SJSA1 (cell line): ENCODE measurements around the gene OSM. TPM values are rescaled to one million over a fixed set of nuclear protein-coding genes. Genes with fewer than 3 reads are reported as not detected.
A peak's percentile ranks its signal among the peaks of the same experiment; 100 is the strongest.

ENCODE experiments used
- DNase-seq, 2 experiments: peaks; one replicate each; pipeline ENCODE4 v3.0.0-alpha.2; 2015 to 2020; ENCODE audit warnings: low spot score in 2 of 2, low read depth in 1 of 2
- H3K27ac ChIP-seq: fragments of 250-450 bp; sonication (Bioruptor Pico); 2 replicates; pipeline ENCODE4 v1.5.1; 2020; ENCODE audit warnings: mild to moderate bottlenecking, moderate library complexity
- H3K27me3 ChIP-seq: fragments of 250-450 bp; sonication (Bioruptor Pico); replicated peaks from 2 replicates; pipeline ENCODE4 v1.5.1; 2020; ENCODE audit warnings: mild to moderate bottlenecking, moderate library complexity
- H3K36me3 ChIP-seq: fragments of 250-450 bp; sonication (Bioruptor Pico); 2 replicates; pipeline ENCODE4 v1.5.1; 2020; ENCODE audit warnings: mild to moderate bottlenecking
- H3K4me1 ChIP-seq: fragments of 250-450 bp; sonication (Bioruptor Pico); replicated peaks from 2 replicates; pipeline ENCODE4 v1.6.1; 2021; ENCODE audit warnings: mild to moderate bottlenecking
- H3K4me3 ChIP-seq: fragments of 250-450 bp; sonication (Bioruptor Pico); 2 replicates; pipeline ENCODE4 v1.5.1; 2020; ENCODE audit warnings: mild to moderate bottlenecking
- H3K9me3 ChIP-seq: fragments of 250-450 bp; sonication (Bioruptor Pico); replicated peaks from 2 replicates; pipeline ENCODE4 v1.5.1; 2020; ENCODE audit warnings: mild to moderate bottlenecking
- total RNA-seq: library from RNA; depleted of rRNA; stranded (reverse); fragments of >200 nt; shearing (Covaris generic); gene quantifications from 2 replicates; pipeline ENCODE4 v1.2.3, GENCODE V29; 2014

OSM gene
- total RNA-seq, 1 experiment from 2014 or later = not detected

DNA sequence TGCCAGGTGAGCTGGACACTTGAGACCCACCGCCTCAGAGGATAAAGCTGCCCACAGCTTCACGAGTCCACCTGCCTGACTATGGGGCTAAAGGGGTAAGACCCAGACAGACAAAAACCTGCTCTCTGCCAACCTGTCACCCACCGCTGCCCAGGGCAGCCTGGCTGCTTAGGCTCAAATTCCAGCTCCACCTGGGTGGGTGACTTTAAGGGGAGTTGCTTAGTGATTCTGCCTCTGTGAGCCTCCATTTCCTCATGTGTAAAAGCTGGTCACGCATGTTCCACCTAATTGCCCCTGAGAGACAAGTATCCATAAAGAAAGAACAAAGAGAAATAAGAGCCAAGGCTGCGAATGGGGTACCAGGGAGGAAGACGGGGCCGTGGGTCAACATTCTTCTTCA, 26.4 kb upstream of the OSM start:
- H3K9me3 ChIP-seq = no peaks in the 10 kb centered on the region
- H3K4me1 ChIP-seq = peaks cover 30% of the 10 kb centered on the region
- no peak overlapping the region for H3K4me3 ChIP-seq
- no peak for DNase-seq
- no peaks in the 10 kb centered on the region for H3K27me3 ChIP-seq
- H3K36me3 ChIP-seq = peaks cover 60% of the 10 kb centered on the region
- no peak overlapping the region for H3K27ac ChIP-seq

DNA sequence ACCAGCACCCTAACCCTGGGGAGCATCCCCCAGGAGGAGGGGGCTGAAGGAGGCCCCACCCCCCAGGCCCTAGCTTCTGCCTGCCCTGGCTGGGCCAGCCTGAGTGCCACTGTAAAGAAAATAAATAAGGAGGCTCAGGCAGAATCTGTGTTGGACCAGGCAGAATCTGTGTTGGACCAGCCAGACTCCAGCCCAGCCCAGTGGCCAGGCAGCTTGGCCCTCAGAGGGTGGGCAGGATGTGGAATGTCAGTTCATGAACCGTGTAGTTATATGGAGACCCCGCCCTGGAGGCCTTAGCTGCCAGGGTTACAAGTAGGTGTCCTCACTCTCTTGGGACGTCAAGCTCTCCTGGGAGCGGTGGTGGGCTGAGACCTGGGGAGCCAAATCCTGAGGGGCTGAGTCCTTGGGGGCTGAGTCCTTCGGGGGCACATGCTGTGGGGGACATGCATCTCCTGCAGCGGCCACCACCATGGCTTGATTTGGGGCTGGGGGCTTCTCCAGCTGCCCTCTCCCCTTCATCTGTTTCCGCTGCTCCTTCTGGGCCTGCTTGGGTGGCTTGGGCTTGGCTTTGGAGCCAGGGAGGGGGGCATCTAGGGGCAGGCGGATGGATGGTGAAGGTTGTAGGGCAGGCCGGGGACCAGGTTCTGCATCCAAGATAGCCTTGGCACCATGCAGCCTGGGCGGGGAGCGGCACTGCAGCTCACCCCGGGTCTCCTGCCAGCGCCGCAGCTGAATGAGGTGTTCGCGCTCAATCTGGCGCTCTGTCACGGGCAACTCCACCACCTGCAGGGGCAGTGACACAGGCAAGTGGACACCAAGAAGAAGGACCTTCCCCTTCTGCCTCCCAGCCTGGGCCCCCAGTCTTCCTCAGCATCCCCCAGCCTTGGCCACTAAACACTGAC, 25.7 kb upstream of the OSM start:
- DNase-seq = no peak
- no peaks in the 10 kb centered on the region for H3K27me3 ChIP-seq
- no peak overlapping the region for H3K27ac ChIP-seq
- H3K4me1 ChIP-seq = peaks cover 34% of the 10 kb centered on the region
- peaks cover 53% of the 10 kb centered on the region for H3K36me3 ChIP-seq
- H3K9me3 ChIP-seq = no peaks in the 10 kb centered on the region
- no peak overlapping the region for H3K4me3 ChIP-seq

DNA sequence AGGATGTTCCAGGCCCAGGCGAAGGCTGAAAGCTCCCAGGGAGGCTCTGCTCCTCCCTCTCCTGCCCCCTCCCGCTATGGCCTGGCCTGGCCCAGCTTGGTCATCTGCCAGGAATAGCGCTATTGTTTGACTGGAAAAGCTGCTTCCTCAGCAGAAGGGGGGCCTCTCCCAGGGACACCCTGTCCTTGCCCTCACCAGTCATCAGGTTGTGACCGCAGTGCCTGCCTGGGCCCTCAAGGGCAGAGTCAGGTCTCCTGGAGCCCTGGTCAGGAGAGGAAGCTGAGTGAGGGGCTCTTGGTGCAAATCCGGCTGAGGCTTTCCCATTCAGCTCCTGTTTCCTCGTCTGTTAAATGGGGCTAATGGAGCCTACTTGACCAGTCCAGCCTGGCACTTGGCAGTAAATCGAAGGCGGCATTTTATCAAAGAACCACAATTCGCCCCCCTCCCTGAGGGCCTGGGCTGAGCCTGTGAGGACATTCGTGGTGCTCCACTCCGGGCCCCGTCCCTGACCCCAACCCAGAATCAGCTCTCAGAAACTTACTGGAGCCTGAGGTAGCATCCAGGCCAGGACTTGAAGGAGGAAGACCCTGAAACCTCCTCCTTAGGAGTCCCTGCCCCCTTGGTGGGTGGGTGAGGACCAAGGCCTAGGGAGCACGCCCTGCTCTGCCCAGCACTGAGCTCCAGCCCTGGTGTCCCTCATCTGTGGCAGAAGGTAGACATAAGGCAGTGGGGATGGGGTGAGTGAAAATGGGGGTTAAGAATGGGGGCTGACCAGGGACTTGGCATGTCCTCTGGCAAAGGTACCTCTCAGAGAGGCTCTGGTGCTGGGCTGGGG, 24.6 kb upstream of the OSM start:
- H3K9me3 ChIP-seq = no peaks in the 10 kb centered on the region
- H3K4me1 ChIP-seq = peaks cover 34% of the 10 kb centered on the region
- H3K27ac ChIP-seq = peak overlapping the region; percentile 32; the same call in 1 of the 2 replicates
- H3K36me3 ChIP-seq = peaks cover 47% of the 10 kb centered on the region
- no peaks in the 10 kb centered on the region for H3K27me3 ChIP-seq
- peak; percentile 93 to 95 for DNase-seq
- H3K4me3 ChIP-seq = no peak overlapping the region

DNA sequence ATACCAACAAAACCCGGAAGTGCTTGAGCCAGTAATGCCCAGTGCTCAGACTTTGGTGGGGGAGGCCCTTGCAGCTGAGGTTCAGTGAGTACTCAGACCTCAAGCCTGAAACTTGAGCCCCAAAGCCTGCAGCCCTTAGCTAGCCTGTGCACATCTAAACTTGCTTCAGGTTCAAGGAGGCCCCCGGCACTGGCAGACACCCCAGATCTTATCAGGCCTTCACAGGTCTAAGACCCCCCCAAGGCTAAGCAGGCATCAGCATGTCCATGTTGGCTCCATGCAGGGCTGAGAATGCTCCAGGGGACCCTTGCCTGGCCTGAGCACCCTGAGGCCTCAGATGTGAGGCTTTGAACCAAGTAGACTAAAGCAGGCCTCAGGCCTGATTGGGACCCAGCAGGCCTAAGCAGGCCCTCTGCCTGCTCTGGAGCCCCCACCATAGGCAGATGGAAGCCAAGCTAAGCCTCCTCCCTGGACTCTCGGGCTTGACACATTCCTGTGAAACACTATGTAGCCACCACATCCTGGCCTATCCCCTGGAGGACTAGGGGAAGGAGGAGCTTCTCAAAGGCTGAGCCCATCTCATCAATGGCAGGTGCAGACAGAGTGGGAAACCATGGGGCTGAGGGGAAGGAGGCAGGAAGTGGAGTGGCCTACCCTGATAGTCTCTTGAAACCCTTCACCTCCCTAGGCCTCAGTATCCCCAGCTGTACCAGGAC, 23.8 kb upstream of the OSM start:
- DNase-seq = peak; percentile 18 to 68
- peaks cover 34% of the 10 kb centered on the region for H3K4me1 ChIP-seq
- H3K9me3 ChIP-seq = no peaks in the 10 kb centered on the region
- peak overlapping the region; percentile 2; the same call in 1 of the 2 replicates for H3K27ac ChIP-seq
- H3K27me3 ChIP-seq = no peaks in the 10 kb centered on the region
- H3K36me3 ChIP-seq = peaks cover 40% of the 10 kb centered on the region
- H3K4me3 ChIP-seq = no peak overlapping the region

DNA sequence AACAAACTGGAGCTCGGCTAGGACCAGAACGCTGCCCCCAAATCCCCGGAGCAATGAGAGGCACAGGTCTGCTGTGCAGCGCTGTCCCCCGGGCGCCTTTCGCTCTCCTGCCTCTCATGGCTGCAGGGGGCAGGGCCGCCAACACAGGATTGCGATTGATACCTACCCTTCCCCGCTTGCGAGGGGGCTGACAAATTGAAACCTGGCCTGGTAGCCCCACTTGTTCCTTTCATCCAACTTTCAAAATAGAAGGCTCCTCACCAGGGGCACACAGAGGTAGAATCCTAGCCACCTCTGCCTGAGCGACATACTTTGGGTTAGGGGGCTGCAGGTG, 23.3 kb upstream of the OSM start:
- Histone ChIP-seq H3K4me3 (peak overlapping the region; percentile 71), H3K9me3 (no peaks in the 10 kb centered on the region), H3K27me3 (no peaks in the 10 kb centered on the region), H3K36me3 (peaks cover 34% of the 10 kb centered on the region), H3K27ac (no peak overlapping the region), H3K4me1 (peaks cover 34% of the 10 kb centered on the region)
- no peak for DNase-seq

DNA sequence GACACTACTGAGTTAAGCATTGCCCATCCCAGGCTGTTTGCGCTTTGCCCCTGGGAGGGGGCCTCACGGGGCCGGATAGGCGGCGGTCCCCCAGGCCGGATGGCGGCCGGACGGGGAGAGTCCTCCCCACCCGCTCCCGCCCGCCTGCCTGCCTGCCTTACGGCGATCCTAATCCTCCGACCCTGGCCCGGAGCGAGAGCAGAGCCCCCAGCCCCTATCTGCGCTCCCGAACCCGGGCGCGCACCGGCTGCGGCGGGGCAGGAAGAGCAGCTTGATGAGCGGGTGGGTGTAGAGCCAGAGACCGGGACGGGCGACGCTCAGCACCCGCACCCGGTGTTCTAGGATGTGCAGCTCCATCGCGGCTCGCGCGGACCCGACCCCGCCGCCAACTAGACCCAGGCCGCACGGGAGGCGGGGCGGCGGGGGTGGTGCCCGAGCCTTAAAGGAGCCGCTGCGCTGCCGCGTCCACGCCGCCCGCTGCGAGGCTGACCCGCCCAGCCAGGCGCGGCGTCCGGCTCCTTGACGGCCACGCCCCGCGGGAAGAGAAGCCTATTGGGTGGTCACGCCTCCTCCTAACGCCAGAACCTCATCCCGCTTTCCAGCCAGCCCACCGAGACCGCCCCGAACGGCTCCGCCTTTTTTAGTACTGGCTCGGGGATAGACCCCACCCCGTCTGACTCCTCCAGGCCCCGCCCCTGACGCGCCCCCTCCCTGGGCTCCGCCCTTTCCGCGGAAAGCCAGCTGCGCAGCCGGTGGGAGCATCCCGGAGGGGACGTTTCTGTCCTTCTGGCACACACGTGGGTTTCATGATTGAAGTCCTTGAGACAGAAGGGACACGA, 22.7 kb upstream of the OSM start, which contains the start of gene CASTOR1:
Gene CASTOR1, minus strand, starts transcription at position 365 of the 839 bp plus-strand sequence. Its CDS starts 8 bp downstream, at position 357.
- H3K27me3 ChIP-seq = no peaks in the 10 kb centered on the region
- peaks cover 33% of the 10 kb centered on the region for H3K36me3 ChIP-seq
- H3K9me3 ChIP-seq = no peaks in the 10 kb centered on the region
- DNase-seq = peak; percentile 92 to 98
- peak within 1 kb of the TSS; percentile 71 for H3K4me3 ChIP-seq
- peaks cover 34% of the 10 kb centered on the region for H3K4me1 ChIP-seq
- no peak within 1 kb of the TSS; the same call in 1 of the 2 replicates for H3K27ac ChIP-seq

DNA sequence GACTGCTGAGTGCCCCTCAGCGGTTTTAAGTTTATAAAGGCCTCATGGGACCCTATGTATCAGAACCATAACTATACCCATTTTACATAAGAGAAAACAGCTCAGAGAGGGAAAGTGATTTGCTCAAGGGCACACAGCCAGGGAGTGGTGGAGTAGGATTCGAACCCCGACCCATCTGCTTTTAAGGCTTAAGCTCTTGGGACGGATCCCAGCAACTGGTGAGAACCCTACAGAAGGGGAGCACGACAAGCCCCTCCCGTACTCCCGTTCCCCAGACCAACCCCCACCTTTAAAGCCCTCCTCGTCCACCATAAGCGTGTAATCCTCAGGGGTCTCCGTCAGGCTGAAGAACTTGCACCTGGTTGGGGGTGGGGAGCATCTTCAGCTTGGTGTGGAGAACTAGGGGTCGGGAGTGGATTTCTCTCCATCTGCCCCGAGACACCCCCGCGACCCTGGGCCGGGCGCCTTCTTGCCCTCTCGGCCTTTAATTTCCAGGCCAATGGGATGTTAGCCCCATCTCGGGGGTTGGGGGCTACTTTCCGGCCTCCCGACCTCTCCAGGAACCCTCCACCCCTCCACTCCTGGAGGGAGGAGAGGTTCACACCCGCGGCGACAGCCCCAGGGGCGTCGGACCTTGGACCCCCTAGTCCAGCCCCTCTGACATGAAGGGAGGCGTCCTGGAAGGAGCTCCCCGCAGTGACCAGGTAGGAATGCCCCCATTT, 21.9 kb upstream of the OSM start:
- H3K27ac ChIP-seq = no peak overlapping the region

DNA sequence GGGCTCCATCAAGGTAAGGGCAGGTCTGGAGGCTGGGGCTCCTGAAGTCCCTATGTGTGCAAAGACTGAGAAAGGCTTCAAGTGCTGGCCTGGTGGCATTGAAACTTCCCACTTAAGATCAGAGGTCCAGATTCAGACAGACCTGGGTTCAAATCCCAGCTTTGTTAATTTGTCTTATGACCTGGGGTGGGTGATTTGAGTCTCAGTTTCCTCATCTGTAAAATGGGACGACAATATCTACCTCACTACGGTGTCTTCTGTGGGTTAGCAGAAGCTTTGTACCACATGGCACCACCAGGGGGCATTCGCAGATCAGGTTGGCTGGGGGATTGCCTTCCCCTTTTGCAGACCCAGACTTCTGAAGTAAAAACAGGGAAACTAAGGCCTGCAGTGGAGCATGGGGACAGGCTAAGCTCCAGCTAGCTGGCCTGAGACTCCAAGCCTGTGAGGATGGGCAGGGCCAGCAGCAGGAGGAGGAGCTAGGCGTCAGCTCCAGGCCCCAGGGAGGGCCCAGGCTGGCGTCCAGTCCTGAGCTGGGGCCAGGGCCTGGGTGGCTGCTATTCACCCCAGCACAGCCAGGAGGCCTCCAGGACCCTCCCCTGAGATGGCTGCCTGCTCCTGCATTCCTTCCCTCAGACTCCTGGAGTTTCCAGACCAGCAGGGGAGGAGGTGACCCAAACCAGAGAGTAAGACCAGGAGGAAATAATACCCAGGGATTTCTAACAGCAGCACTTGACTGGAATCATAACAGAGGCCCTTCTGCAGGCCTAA, 21.2 kb upstream of the OSM start:
- Histone ChIP-seq H3K9me3 (no peaks in the 10 kb centered on the region), H3K27ac (no peak overlapping the region), H3K36me3 (peaks cover 20% of the 10 kb centered on the region), H3K4me1 (peaks cover 34% of the 10 kb centered on the region), H3K4me3 (no peak overlapping the region), H3K27me3 (no peaks in the 10 kb centered on the region)
- DNase-seq = peak; percentile 91 to 92

More for the DNA sequence above, 21.9 kb upstream of the OSM start:
- Histone ChIP-seq H3K4me3 (peak overlapping the region; percentile 71), H3K27me3 (no peaks in the 10 kb centered on the region), H3K36me3 (peaks cover 27% of the 10 kb centered on the region), H3K9me3 (no peaks in the 10 kb centered on the region), H3K4me1 (peaks cover 34% of the 10 kb centered on the region)
- no peak for DNase-seq

DNA sequence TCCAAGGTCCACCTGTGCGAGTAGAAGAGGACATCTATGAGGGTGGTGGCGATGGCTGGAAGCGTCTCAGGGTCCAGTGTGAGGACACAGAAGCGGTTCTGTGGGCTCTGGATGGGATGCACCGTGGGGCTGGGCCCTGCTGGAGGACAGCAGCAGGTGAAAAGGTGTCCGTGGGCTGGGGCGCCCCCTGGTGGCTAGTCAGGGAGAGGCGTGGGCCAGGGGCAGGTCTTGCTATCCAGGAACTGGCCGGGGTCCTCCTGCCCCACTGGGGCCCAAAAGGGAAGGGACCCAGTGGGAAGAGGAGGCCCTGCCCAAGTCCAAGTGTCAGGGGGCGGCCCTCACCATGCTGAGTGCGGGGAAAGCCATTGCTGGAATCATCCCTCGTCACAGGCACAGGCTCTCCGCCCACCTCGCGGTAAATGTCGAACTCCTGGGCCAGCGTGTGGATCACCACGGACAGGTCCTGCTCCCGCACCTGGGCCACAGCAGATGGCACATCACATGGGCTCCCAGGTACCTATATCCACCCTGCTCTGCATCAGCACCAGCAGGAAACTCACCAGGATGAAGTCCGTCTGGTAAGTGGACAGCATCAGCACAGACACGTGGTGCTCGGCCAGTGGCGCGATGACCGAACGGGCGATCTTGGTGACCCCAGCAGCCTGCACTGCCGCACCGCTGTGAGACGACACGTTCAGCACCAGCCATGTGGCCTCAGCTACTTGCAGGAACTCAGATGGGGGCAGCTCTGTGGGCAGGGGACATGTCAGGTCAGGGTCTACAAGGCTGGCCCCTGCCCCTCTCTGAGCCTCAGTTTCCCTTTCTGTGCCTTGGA, 20.4 kb upstream of the OSM start:
- H3K36me3 ChIP-seq = peaks cover 12% of the 10 kb centered on the region
- H3K4me3 ChIP-seq = no peak overlapping the region
- DNase-seq = peak; percentile 52 to 78
- no peak overlapping the region for H3K27ac ChIP-seq
- H3K27me3 ChIP-seq = no peaks in the 10 kb centered on the region
- H3K4me1 ChIP-seq = peaks cover 34% of the 10 kb centered on the region
- no peaks in the 10 kb centered on the region for H3K9me3 ChIP-seq

DNA sequence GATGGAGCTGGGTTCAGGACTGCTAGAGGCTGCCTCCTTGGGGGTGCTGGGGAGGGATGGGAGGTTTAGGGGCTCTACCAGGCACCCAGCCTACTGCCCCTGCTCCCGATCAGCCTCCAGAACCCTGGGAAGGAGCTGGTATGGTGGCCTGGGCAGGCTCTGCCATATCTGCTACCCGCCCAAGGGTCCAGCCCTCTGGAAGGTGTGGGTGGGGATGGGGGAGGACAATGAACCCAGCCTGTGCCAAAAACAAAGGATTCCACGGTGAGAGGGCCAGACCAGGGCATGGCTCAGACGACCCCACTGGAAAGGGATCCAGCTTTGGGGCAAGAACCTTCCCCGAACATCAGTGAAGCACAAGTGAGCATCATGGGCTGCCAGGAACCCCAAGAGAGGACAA, 19.7 kb upstream of the OSM start:
- no peak overlapping the region for H3K4me3 ChIP-seq
- peaks cover 30% of the 10 kb centered on the region for H3K4me1 ChIP-seq
- no peaks in the 10 kb centered on the region for H3K9me3 ChIP-seq
- H3K27me3 ChIP-seq = no peaks in the 10 kb centered on the region
- H3K27ac ChIP-seq = no peak overlapping the region
- H3K36me3 ChIP-seq = peaks cover 5% of the 10 kb centered on the region
- no peak for DNase-seq

DNA sequence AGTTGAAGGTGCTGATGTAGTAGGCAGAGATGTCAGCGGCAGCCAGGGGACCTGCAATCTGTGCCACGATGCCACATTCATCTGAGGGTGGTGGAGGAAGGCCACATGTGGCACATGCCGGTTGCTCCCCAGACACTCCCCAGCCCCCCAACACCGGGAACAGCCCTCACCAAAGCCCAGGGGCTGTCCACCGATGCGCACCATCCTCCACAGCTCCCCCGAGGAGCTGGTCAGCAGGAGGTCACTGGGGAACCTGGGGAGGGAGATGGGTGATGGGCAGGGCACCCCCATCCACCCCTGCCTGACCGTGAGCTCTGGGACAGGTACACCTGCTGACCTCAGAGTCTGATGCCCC, 19.2 kb upstream of the OSM start:
- Histone ChIP-seq H3K4me3 (no peak overlapping the region), H3K9me3 (no peaks in the 10 kb centered on the region), H3K4me1 (peaks cover 25% of the 10 kb centered on the region), H3K36me3 (0 out of 2 replicates have a peak, but pooled peaks cover 2% of the 10 kb centered on the region), H3K27me3 (no peaks in the 10 kb centered on the region), H3K27ac (no peak overlapping the region)
- no peak for DNase-seq
